Sigmoid colon (tissue), 7 donors: ENCODE data around the gene BMP3. TPM values are rescaled to one million over a fixed set of nuclear protein-coding genes. Genes with fewer than 3 reads are reported as not detected.

Experiments used
- DNase-seq: peaks from one replicate; pipeline ENCODE4 v3.0.0-alpha.2; 2019
- H3K27ac ChIP-seq, 4 donors: fragments of 200-600 bp; sonication (generic); one replicate each; pipeline ENCODE4 v1.5.1; 2016 to 2019; ENCODE audit warnings: mild to moderate bottlenecking in 1 of 4
- H3K27me3 ChIP-seq, 3 donors: fragments of 200-600 bp; sonication (generic); one replicate each; pipeline ENCODE4 v1.5.1; 2019; ENCODE audit warnings: mild to moderate bottlenecking in 1 of 3
- H3K36me3 ChIP-seq, 4 donors: fragments of 200-600 bp; sonication (generic); one replicate each; pipeline ENCODE4 v1.5.1; 2016 to 2019
- H3K4me1 ChIP-seq, 4 donors: fragments of 200-600 bp; sonication (generic); one replicate each; pipeline ENCODE4 v1.5.1; 2017 to 2019
- H3K4me3 ChIP-seq, 4 donors: fragments of 200-600 bp; sonication (generic); one replicate each; pipeline ENCODE4 v1.5.1; 2017 to 2019; ENCODE audit warnings: mild to moderate bottlenecking in 2 of 4, moderate library complexity in 1 of 4
- H3K9me3 ChIP-seq, 4 donors: fragments of 200-600 bp in 3 of 4; sonication (generic) in 3 of 4; one replicate each; pipeline versions ENCODE4 v1.5.1 to v1.6.1; 2013 to 2019
- CTCF ChIP-seq, 4 experiments: fragments of 450-650 bp in 3 of 4; fragments of 200-600 bp in 1 of 4; IDR thresholded peaks; one replicate each; pipeline ENCODE4 v1.5.1; 2016 to 2019; ENCODE audit warnings: antibody characterized with exemption in 4 of 4, mild to moderate bottlenecking in 3 of 4, moderate library complexity in 2 of 4
- EP300 ChIP-seq, 4 donors: sonication (generic); formaldehyde crosslinking; IDR thresholded peaks; one replicate each; pipeline ENCODE4 v1.6.1; 2017; ENCODE audit warnings: antibody characterized with exemption in 4 of 4
- POLR2A ChIP-seq, 2 donors: fragments of 450-650 bp; IDR thresholded peaks; one replicate each; pipeline ENCODE4 v1.6.1; 2016; ENCODE audit warnings: antibody characterized with exemption in 2 of 2, mild to moderate bottlenecking in 2 of 2, moderate library complexity in 2 of 2
- POLR2AphosphoS5 ChIP-seq, 4 donors: sonication (generic); formaldehyde crosslinking; IDR thresholded peaks; one replicate each; pipeline ENCODE4 v1.6.1; 2017; ENCODE audit warnings: antibody characterized with exemption in 4 of 4
- WGBS, 2 donors: extraction: QIAGEN DNeasy Blood & Tissue Kit; methylation state at CpG; one replicate each; pipeline ENCODE4 v1.1.7; 2013; 5-methylcytosine and 5-hydroxymethylcytosine counted together
- intact Hi-C: fragments of 100-400 bp; cut with DNase I; formaldehyde crosslinking; loops from one replicate; pipeline ENCODE4 v1.15.1; 2023
- polyA plus RNA-seq, 3 donors: library from polyadenylated mRNA; stranded (reverse); fragments of 200-250 nt; gene quantifications; one replicate each; pipeline ENCODE4 v1.2.3, GENCODE V29; 2013
- total RNA-seq, 4 donors: library from RNA; depleted of rRNA; stranded (reverse); fragments of >200 nt; gene quantifications; one replicate each; pipeline ENCODE4 v1.1.0, GENCODE V29; 2016
- donor health status: healthy with polysubstance abuse.
- donor health status: Bipolar disorder and iron deficiency.
- donor health status: healthy.

Gene BMP3
- total and polyA plus RNA-seq, 7 donors = 3.7 to 63.1 (median 30.5) TPM

GRCh38 chr4:81040012-81040659, 9.6 kb downstream of the BMP3 start:
- WGBS, 2 donors = 17 to 24% methylated on average over 4 of the region's 4 CpGs
- TF ChIP-seq EP300 (IDR thresholded peaks at IDR 0.05) (no peak), POLR2AphosphoS5 (IDR thresholded peaks at IDR 0.05) (no peak), CTCF (IDR thresholded peaks at IDR 0.05) (peak in 3 of 4 experiments; percentile 23 to 64 (median 55)), POLR2A (IDR thresholded peaks at IDR 0.05) (no peak)
- H3K4me1 ChIP-seq = peaks cover 0 to 66% (median 22%) of the 10 kb centered on the region in 4 donors
- intact Hi-C loops = loop anchor here (5.0 kb wide), 1 partner anchor 48 kb away; no protein-coding TSS in a partner anchor
- peak overlapping the region in 3 of 4 donors; percentile 41 to 53 (median 52) for H3K27ac ChIP-seq
- no peaks in the 10 kb centered on the region for H3K9me3 ChIP-seq
- no peak for DNase-seq
- no peaks in the 10 kb centered on the region for H3K27me3 ChIP-seq
- no peaks in the 10 kb centered on the region for H3K36me3 ChIP-seq
- H3K4me3 ChIP-seq = no peak overlapping the region

GRCh38 chr4:81042578-81043365, 12.3 kb downstream of the BMP3 start:
- H3K4me3 ChIP-seq = no peak overlapping the region
- peak overlapping the region in 1 of 4 donors; percentile 52 for H3K27ac ChIP-seq
- DNase-seq = no peak
- intact Hi-C loops = loop anchor here (5.0 kb wide), 1 partner anchor 50 kb away; no protein-coding TSS in a partner anchor
- H3K36me3 ChIP-seq = peaks cover 0 to 12% (median 6%) of the 10 kb centered on the region in 4 donors
- TF ChIP-seq EP300 (IDR thresholded peaks at IDR 0.05) (no peak), POLR2AphosphoS5 (IDR thresholded peaks at IDR 0.05) (no peak), POLR2A (IDR thresholded peaks at IDR 0.05) (no peak), CTCF (IDR thresholded peaks at IDR 0.05) (no peak)
- WGBS, 2 donors = 88 to 89% methylated on average over 5 of the region's 5 CpGs
- peaks cover 0 to 62% (median 23%) of the 10 kb centered on the region in 4 donors for H3K4me1 ChIP-seq
- no peaks in the 10 kb centered on the region for H3K9me3 ChIP-seq
- H3K27me3 ChIP-seq = no peaks in the 10 kb centered on the region

GRCh38 chr4:81049330-81049729, 18.8 kb downstream of the BMP3 start:
- Histone ChIP-seq H3K27ac (peak overlapping the region; percentile 60 to 80 (median 72)), H3K27me3 (no peaks in the 10 kb centered on the region), H3K4me1 (peaks cover 0 to 81% (median 53%) of the 10 kb centered on the region in 4 donors), H3K36me3 (peaks cover 0 to 12% (median 6%) of the 10 kb centered on the region in 4 donors), H3K9me3 (no peaks in the 10 kb centered on the region), H3K4me3 (peak overlapping the region in 1 of 4 donors; percentile 3)
- 81 to 86% methylated on average over 4 of the region's 4 CpGs for WGBS, 2 donors
- intact Hi-C loops = no loop called here
- TF ChIP-seq CTCF (IDR thresholded peaks at IDR 0.05) = no peak
- TF ChIP-seq EP300 (IDR thresholded peaks at IDR 0.05) = peak in 1 of 4 donors; percentile 11
- no peak for TF ChIP-seq POLR2A (IDR thresholded peaks at IDR 0.05)
- peak; percentile 30 to 82 (median 63) for TF ChIP-seq POLR2AphosphoS5 (IDR thresholded peaks at IDR 0.05)
- DNase-seq = no peak

GRCh38 chr4:81049907-81050306, 19.4 kb downstream of the BMP3 start:
- no peak for TF ChIP-seq EP300 (IDR thresholded peaks at IDR 0.05)
- TF ChIP-seq POLR2AphosphoS5 (IDR thresholded peaks at IDR 0.05) = no peak
- intact Hi-C loops = no loop called here
- DNase-seq = no peak
- Histone ChIP-seq H3K27me3 (no peaks in the 10 kb centered on the region), H3K36me3 (peaks cover 0 to 12% (median 6%) of the 10 kb centered on the region in 4 donors), H3K4me3 (no peak overlapping the region), H3K27ac (peak overlapping the region; percentile 60 to 80 (median 72)), H3K4me1 (peaks cover 0 to 86% (median 53%) of the 10 kb centered on the region in 4 donors), H3K9me3 (no peaks in the 10 kb centered on the region)
- WGBS, 2 donors = 46 to 66% methylated on average over 3 of the region's 3 CpGs
